PC-3 (cell line): Measurements from ENCODE around the gene REC8. TPM values are rescaled to one million over a fixed set of nuclear protein-coding genes. Genes with fewer than 3 reads are reported as not detected.

Experiments used
- ATAC-seq: fragments of 200-7000 bp; cut with Tn5 transposase; 2 replicates; pipeline ENCODE4 v1.9.1; 2020; ENCODE audit warnings: mild to moderate bottlenecking, moderate library complexity
- BruUV-seq: library from RNA; stranded (reverse); fragments of 400-500 nt; replicated peaks from 2 replicates; lab custom pipeline; 2021; lab: Mats Ljungman, UMichigan
- CTCF ChIA-PET: fragments of 300-600 bp; sonication (Branson Sonifier 250); formaldehyde crosslinking; loops from one replicate; lab custom pipeline; 2022; ENCODE audit warnings: antibody characterized with exemption; lab: Charles Lee
- POLR2A ChIA-PET: fragments of 300-600 bp; sonication (Branson Sonifier 250); formaldehyde crosslinking; loops from one replicate; lab custom pipeline; 2022; ENCODE audit warnings: antibody characterized with exemption; ENCODE audit not compliant: unreplicated experiment; lab: Charles Lee
- DNase-seq: peaks from one replicate; pipeline ENCODE4 v3.0.0-alpha.2; 2015
- H2AFZ ChIP-seq: fragments of 300-600 bp; sonication (generic); 2 replicates; pipeline ENCODE4 v1.6.0; 2016; ENCODE audit warnings: antibody characterized with exemption, low read length
- H3F3A ChIP-seq: fragments of 300-600 bp; sonication (generic); one replicate; pipeline ENCODE4 v1.6.0; 2017; ENCODE audit warnings: antibody characterized with exemption, low read length, control low read depth, mild to moderate bottlenecking; ENCODE audit not compliant: unreplicated experiment
- H3K27ac ChIP-seq: fragments of 300-600 bp; sonication (generic); 2 replicates; pipeline ENCODE4 v1.5.1; 2016; ENCODE audit warnings: mild to moderate bottlenecking, low read length
- H3K27me3 ChIP-seq: fragments of 300-600 bp; sonication (generic); 2 replicates; pipeline ENCODE4 v1.6.1; 2016; ENCODE audit warnings: low read length, mixed read lengths
- H3K36me3 ChIP-seq: fragments of 300-600 bp; sonication (generic); 2 replicates; pipeline ENCODE4 v1.6.1; 2016; ENCODE audit warnings: low read depth, mixed run types, low read length, mixed read lengths
- H3K4me1 ChIP-seq: fragments of 300-600 bp; sonication (generic); 2 replicates; pipeline ENCODE4 v1.5.1; 2016; ENCODE audit warnings: low read length; ENCODE audit not compliant: insufficient read depth
- H3K4me2 ChIP-seq: fragments of 300-600 bp; sonication (generic); 2 replicates; pipeline ENCODE4 v1.6.0; 2016; ENCODE audit warnings: low read length
- H3K4me3 ChIP-seq: fragments of 300-600 bp; sonication (generic); 2 replicates; pipeline ENCODE4 v1.5.1; 2016; ENCODE audit warnings: mild to moderate bottlenecking, low read length, mixed read lengths
- H3K79me2 ChIP-seq: fragments of 300-600 bp; sonication (generic); 2 replicates; pipeline ENCODE4 v1.6.1; 2017; ENCODE audit warnings: low read length, mixed read lengths
- H3K9ac ChIP-seq: fragments of 300-600 bp; sonication (generic); 2 replicates; pipeline ENCODE4 v1.6.0; 2016; ENCODE audit warnings: mild to moderate bottlenecking, low read length
- H3K9me2 ChIP-seq: fragments of 300-600 bp; sonication (generic); replicated peaks from 2 replicates; pipeline ENCODE4 v1.6.1; 2016; ENCODE audit warnings: mixed run types, low read length, mixed read lengths
- H3K9me3 ChIP-seq: fragments of 300-600 bp; sonication (generic); 2 replicates; pipeline ENCODE4 v1.6.1; 2016; ENCODE audit warnings: low read length, mixed read lengths
- H4K20me1 ChIP-seq: fragments of 300-600 bp; sonication (generic); 2 replicates; pipeline ENCODE4 v1.6.1; 2016; ENCODE audit warnings: low read length, mixed read lengths
- CTCF ChIP-seq: fragments of 300-600 bp; sonication (generic); conservative IDR thresholded peaks from 2 replicates; pipeline ENCODE4 v1.5.1; 2017; ENCODE audit warnings: antibody characterized with exemption, low read depth, mild to moderate bottlenecking, low read length
- EZH2 ChIP-seq: fragments of 300-600 bp; sonication (generic); IDR thresholded peaks from one replicate; pipeline ENCODE4 v1.6.1; 2017; ENCODE audit warnings: antibody characterized with exemption, mild to moderate bottlenecking, low read length; ENCODE audit not compliant: unreplicated experiment
- EZH2phosphoT487 ChIP-seq: fragments of 300-600 bp; sonication (generic); IDR thresholded peaks from 2 replicates; pipeline ENCODE4 v1.6.1; 2018; ENCODE audit warnings: mild to moderate bottlenecking, antibody characterized with exemption, low read length, borderline replicate concordance
- intact Hi-C: fragments of 100-400 bp; cut with micrococcal nuclease; formaldehyde crosslinking; loops from 2 replicates; pipeline ENCODE4 v1.9.0; 2023
- total RNA-seq: library from RNA; depleted of rRNA; stranded (reverse); fragments of >200 nt; gene quantifications from 2 replicates; pipeline ENCODE4 v1.2.3, GENCODE V29; 2014

The REC8 gene
- total RNA-seq, 1 experiment from 2014 or later = 1.9 TPM

GRCh38 chr14:24144451-24144850 is 27.4 kb upstream of the REC8 start:
- DNase-seq = no peak
- peaks cover 7% of the 10 kb centered on the region; the same call in 1 of the 2 replicates for H3K36me3 ChIP-seq
- H3K9me2 ChIP-seq = no peaks in the 10 kb centered on the region
- no peaks in the 10 kb centered on the region for H3K27me3 ChIP-seq
- H3K79me2 ChIP-seq = peaks cover 59% of the 10 kb centered on the region
- no peak overlapping the region for H3K27ac ChIP-seq
- no peaks in the 10 kb centered on the region for H3F3A ChIP-seq
- H3K4me1 ChIP-seq = peaks cover 25% of the 10 kb centered on the region
- POLR2A ChIA-PET = no interaction called here
- BruUV-seq = no TSS peak
- H4K20me1 ChIP-seq = no peaks in the 10 kb centered on the region
- H3K4me2 ChIP-seq = no peak overlapping the region
- H3K9ac ChIP-seq = no peak overlapping the region
- no peak for ATAC-seq
- no peak overlapping the region for H3K4me3 ChIP-seq
- intact Hi-C loops = no loop called here
- TF ChIP-seq EZH2 (no peak), EZH2phosphoT487 (no peak), CTCF (no peak)
- H3K9me3 ChIP-seq = no peaks in the 10 kb centered on the region
- no peak overlapping the region for H2AFZ ChIP-seq
- CTCF ChIA-PET = no interaction called here

GRCh38 chr14:24145219-24145618 is 26.7 kb upstream of the REC8 start:
- H3K9ac ChIP-seq = peak overlapping the region; percentile 84; the same call in 1 of the 2 replicates

More at GRCh38 chr14:24145219-24145618, 26.7 kb upstream of the REC8 start:
- Histone ChIP-seq H4K20me1 (no peaks in the 10 kb centered on the region), H3K79me2 (peaks cover 57% of the 10 kb centered on the region), H3F3A (no peaks in the 10 kb centered on the region), H3K9me2 (no peaks in the 10 kb centered on the region), H2AFZ (no peak overlapping the region), H3K4me2 (peak overlapping the region; percentile 90), H3K36me3 (peaks cover 11% of the 10 kb centered on the region; the same call in 1 of the 2 replicates), H3K9me3 (no peaks in the 10 kb centered on the region), H3K27ac (no peak overlapping the region), H3K27me3 (no peaks in the 10 kb centered on the region), H3K4me3 (peak overlapping the region; percentile 86), H3K4me1 (peaks cover 21% of the 10 kb centered on the region)
- ChIA-PET CTCF (no interaction called here), POLR2A (no interaction called here)
- DNase-seq (no peak), ATAC-seq (no peak)
- BruUV-seq = no TSS peak
- intact Hi-C loops = no loop called here
- TF ChIP-seq CTCF (no peak), EZH2phosphoT487 (no peak), EZH2 (no peak)
